Bone marrow (tissue), 2 donors: ENCODE measurements around the gene TPK1.
"Not testable (repeated sequence)": the region's sequence is repeated elsewhere in the genome, so short reads cannot be mapped to it uniquely, and the experiment has no call there.

Source experiments
- DNase-seq, 2 donors: peaks; one replicate each; lab custom pipeline; 2025; lab: John Stamatoyannopoulos, UW

TPK1 gene

GRCh38 chr7:144629598-144629997, 206.3 kb downstream of the TPK1 start:
- no peak for DNase-seq

DNA sequence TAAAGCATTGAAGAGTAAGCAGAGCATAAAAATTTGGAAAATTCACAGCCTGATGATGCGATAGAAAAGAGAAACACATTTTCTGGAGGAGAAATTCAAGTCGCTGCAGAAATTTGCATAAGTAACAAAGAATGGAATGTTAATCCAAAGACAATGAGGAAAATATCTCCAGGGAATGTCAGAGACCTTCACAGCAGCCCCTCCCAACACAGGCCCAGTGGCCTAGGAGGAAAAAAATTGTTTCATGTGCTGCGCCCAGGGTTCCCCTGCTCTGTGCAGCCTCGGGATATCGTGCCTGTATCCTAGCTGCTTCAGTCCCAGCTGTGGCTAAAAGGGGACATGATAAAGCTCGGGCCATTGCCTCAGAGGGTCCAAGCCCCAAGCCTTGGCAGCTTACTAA, 206.8 kb downstream of the TPK1 start:
- DNase-seq, result no peak

- no peak for DNase-seq
Observed at GRCh38 chr7:144628176-144628575, 207.7 kb downstream of the TPK1 start.

DNA sequence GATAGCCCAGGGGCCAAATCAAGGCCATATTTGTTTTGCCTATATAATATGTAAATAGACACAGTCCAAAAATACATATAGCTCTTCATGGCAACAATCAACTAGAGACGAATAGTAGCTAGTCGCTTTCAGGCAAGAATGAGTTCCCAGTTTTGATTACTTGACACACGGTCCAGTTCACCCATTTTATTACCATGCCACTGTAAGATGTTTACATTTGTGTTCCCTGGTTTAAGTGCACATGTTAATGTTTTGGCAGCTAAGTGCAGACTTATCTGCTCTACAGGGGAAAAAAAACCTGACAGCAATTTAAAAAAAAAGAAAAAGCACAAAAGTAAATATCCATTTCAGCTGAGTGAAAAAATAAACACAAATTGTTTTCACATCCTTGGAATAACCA, 213.1 kb downstream of the TPK1 start:
- no peak for DNase-seq

- DNase-seq, result no peak
Observed at GRCh38 chr7:144606261-144606660, 229.6 kb downstream of the TPK1 start.

DNA sequence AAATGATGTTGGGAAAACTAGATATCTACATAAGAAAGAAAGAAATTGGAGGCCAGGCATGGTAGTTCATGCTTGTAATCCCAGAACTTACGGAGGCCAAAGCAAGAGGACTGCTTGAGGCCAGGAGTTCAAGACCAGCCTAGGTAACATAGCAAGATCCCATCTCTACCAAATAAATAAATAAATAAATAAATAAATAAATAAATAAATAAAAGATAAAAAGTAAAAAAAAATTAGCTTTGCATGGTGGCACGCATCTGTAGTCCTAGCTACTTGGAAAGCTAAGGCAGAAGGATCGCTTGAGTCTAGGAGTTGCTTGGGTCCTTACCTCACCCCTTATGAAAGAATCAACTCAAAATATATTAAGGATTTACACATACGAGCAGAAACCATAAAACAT, 238.9 kb downstream of the TPK1 start:
- DNase-seq, result no peak

DNA sequence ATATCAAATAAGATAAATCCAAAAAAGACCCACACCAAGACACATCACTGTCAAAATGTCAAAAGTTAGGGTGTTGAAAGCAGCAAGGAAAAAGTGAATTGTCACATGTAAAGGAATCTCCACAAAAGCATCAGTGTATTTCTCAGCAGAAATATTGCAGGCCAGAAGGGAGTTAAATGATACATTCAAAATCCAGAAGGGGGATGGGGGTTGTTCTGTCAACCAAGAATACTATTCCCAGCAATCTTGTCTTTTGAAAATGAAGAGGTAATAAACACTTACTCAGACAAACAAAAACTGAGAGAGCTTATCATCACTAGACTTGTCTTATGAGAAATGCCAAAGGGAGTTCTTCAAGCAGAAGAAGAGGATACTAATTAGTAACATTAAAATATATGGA, 241.3 kb downstream of the TPK1 start:
- no peak for DNase-seq

- no peak for DNase-seq
Observed at GRCh38 chr7:144588559-144589051, 247.2 kb downstream of the TPK1 start.

DNA sequence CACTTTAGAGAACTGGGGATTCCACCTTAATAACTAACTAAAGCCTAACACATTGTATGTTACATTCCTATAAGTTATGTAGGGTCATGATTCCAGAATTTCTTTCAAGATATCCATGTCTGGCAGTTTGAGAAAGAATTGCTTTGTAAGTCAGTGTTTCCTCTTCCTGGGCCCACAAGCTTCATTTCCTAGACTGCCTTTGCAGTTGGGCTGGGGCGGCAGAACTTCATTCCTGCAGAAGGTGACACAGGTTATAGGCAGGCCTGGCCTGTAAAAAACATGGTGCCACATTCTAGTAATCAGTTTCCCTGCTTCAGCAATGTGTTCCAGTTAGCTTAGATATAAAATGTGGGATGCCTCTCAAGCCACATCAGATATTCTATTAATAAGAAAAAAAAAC, 248.2 kb downstream of the TPK1 start:
- no peak for DNase-seq

- no peak for DNase-seq
Observed at GRCh38 chr7:144584726-144585125, 251.1 kb downstream of the TPK1 start.

GRCh38 chr7:144579687-144580086, 256.2 kb downstream of the TPK1 start:
- DNase-seq, result no peak

DNA sequence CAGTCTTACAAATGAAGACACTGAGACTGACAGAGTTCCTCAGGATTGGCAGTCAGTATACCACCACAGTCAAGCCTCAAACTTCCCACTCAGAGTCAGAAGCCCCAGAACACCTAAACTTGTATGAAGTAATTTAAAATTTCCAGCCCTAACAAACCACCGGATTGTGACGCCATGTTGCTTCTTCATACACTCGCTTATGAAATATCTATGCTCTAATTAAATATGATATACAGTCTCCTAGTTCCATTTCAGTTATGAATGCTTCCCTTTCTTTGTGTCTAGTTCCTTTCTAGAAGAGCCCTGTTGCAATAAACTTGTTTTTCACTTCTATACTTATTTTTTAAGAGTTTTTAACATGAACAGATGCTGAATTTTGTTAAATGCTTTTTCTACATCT, 260.4 kb downstream of the TPK1 start:
- no peak for DNase-seq

DNA sequence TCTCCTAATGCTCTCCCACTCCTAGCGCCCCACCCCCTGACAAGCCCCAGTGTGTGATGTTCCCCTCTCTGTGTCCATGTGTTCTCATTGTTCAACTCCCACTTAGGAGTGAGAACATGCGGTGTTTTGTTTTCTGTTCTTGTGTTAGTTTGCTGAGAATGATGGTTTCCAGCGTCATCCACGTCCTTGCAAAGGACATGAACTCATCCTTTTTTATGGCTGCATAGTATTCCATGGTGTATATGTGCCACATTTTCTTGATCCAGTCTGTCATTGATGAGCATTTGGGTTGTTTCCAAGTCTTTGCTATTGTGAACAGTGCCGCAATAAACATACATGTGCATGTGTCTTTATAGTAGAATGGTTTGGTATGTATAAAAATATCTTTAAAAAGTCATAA, 261.1 kb downstream of the TPK1 start:
- not testable (repeated sequence) for DNase-seq

GRCh38 chr7:144568233-144568632, 267.6 kb downstream of the TPK1 start:
- DNase-seq, result no peak

DNA sequence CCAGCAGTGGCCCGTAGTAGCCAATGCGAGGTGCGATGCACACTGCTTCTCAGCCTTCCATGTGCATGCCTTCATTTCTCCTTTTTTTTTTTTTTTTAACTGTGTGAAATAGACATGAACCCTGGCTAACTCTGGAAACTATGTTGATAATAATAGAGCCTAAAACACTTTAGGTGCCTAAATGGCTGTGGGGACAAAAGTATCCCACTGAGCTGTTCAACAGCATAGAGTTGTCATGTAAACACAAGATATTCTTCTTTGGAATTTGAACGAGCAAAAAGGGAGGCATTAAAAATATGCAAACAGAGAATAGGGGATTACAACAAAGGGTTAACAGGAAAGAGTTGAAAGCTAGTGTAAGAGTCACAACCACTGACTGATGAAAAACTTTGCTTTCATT, 270.3 kb downstream of the TPK1 start:
- no peak for DNase-seq

- no peak for DNase-seq
Observed at GRCh38 chr7:144549861-144550260, 286.0 kb downstream of the TPK1 start.

GRCh38 chr7:144548556-144548955, 287.3 kb downstream of the TPK1 start:
- no peak for DNase-seq

GRCh38 chr7:144547888-144548287, 288.0 kb downstream of the TPK1 start:
- DNase-seq, result no peak

GRCh38 chr7:144546782-144547181, 289.1 kb downstream of the TPK1 start:
- DNase-seq, result no peak

DNA sequence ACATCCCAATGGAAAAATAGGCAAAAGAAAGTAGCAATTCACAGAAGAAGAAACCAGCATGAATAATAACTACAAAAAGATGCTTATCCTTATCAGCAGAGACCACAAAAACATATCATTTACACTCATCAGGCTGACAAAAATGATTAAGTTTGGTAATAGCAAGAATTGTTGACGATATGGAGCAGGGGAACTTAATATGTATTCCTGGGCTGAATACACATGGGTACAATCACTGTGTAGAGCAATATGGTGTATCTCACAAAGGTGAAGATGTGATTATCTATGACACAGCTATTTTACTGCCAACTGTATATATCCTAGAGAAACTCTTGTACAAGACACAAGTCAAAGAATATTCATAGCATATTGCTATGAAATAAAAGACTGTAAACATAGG, 290.5 kb downstream of the TPK1 start:
- no peak for DNase-seq

DNA sequence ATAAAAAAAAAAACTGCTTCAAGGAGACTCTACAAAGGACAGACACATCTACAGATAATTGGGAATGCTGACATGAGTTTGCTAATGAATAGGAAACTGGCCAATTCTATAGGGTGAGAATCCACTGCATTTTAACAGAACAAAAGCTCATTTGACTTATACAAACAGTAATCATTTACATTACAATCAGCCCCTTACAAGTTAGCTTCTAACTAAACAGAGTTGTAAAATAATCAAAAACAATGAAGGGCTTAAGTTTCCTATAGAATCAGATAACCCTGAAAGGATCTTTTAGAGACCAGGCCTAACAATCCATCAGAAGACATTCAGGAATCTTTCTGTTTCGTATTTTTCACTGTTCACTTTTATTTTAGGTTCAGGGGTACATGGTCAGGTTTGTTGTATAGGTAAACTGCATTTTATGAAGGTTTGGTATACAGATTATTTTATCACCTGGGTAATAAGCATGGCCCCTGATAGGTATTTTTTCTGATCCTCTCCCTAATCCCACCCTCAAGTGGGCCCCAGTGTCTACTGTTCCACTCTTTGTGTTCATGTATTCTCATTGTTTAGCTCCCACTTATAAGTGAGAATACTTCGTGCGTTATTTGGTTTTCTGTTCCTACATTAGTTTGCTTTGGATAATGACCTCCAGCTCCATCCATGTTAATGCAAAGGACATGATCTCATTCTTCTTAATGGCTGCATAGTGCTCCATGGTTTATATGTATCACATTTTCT, 301.0 kb downstream of the TPK1 start:
- no peak for DNase-seq

- DNase-seq, result no peak
Observed at GRCh38 chr7:144534196-144534595, 301.7 kb downstream of the TPK1 start.

- DNase-seq, result no peak
Observed at GRCh38 chr7:144531181-144531580, 304.7 kb downstream of the TPK1 start.

DNA sequence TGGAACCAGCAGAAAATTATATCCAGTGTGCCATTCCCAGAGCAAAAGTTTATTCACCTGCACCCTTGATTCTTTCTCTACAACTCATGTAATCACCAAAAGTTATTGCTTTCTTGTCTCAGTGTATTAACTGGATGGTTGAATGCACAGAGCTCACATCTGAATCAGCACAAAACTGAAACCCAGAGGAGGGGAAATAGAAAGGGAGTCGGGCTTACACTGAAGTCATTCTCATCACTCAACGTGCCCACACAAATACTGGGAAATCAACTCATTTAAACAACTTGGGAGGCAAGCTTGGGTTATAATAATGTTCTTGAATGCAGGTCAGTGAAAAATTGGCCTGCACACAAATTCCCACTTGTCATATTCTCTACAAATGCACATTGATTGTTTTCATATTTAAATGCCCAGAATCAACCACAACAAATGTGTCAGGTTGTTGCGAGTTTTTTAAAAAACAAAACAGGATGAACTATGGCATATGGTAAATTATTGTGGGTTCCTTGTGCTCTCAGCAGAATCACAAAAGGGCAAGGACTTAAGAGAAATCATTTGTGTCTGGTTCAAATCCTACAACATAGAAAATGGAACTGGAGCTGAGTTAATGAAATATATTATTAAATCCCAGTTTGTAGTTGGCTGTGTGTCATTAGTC, 306.5 kb downstream of the TPK1 start:
- DNase-seq, result no peak
